GM04503 (cell line): ENCODE results near the gene NKAIN4.

ENCODE experiments used
- DNase-seq: peaks from one replicate; pipeline ENCODE4 v3.0.0-alpha.2; 2012; ENCODE audit warnings: low read depth

Gene NKAIN4

DNA sequence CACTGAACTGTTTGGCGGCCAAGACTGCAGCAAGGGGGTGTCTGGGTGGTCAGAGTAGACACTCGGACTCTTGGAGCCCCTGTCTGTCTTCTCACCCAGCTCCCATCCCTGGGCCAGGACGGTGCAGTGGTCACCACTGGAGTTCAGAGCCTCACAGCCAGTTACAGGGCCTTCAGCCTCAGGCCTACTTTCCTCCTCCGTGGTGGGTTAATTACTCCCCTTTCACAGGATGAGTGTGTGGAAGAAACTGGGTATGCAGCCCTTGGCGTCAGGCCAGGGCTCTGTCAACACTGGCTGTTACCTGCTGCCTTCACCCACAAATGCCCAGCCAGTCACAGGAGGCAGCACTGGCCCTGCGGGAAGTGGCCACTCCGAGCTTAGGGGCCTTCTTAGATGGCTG is 36.6 kb downstream of the NKAIN4 start:
- no peak for DNase-seq

DNA sequence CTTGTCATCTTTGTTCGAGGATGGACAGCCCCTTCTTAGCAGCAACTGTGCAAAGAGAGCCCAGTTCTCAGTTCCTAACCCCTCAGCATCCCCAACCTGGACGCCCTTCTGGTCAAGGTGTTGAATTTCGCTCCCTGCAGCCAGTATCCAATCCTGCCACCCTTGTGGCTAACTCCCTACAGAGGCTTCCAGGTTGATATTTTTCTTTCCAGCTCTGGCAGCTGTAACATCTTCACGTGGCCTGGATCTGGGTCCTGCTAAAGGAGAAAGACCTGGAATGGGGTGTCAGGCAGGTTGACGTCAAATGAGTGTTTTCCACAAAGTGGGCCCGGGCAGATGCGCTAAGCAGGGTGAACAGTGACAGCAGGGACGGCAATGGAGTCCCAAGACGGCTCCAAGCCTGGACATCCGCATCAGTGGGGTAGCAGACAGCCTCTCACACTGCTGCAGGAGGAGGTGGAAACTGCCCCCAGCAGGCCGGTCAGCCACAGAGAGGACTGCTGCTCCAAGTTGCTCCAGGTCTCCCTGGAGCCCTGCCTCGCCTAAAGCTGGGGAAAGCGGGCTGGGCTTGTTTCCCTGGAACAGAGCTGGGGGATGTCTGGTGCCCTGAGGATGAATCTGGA is 37.3 kb downstream of the NKAIN4 start:
- no peak for DNase-seq

DNA sequence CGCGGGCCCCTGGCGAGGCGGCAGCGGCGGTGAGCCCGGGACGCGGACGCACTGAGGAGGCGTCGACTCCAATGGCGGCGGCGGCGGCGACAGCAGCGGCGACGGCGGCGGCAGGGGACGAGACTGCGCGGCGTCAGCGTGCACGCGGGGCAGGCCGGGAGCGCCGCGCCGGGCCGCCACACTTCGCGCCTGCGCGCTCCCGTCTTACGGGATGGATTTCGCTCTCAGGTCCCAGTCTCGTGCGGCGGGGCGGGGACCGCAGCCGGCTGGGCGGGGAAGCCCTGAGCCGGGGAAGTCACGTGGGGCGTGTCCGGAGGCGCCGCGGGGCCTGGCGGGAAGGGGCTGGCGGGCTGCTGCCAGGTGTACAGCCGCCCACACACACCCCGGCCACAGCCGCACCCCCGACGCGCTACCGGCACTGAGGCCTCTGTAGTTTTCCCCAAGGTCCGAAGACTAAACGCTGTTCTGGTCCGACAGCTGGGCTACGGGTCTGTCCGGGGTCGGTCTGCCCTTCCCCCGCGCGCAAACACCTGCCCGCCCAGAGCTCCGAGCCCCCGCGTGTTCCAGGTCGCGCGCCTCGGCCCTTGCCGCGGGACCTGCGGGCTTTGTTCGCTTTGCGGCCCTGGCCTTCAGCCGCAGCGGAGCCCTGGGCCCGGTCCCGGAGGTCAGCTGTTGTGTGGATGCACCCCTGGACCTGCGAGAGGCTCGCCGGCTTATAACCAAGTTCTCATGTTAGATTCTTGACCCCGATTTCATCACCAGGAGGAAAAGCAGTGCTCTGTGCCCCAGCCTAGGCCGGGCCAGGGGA is 38.0 kb downstream of the NKAIN4 start, which contains the start of gene YTHDF1:
Gene YTHDF1 (minus strand): TSS at position 91 of the 808 bp plus-strand sequence. CDS start 239 bp downstream, outside the sequence.
- peak; percentile 53 for DNase-seq

DNA sequence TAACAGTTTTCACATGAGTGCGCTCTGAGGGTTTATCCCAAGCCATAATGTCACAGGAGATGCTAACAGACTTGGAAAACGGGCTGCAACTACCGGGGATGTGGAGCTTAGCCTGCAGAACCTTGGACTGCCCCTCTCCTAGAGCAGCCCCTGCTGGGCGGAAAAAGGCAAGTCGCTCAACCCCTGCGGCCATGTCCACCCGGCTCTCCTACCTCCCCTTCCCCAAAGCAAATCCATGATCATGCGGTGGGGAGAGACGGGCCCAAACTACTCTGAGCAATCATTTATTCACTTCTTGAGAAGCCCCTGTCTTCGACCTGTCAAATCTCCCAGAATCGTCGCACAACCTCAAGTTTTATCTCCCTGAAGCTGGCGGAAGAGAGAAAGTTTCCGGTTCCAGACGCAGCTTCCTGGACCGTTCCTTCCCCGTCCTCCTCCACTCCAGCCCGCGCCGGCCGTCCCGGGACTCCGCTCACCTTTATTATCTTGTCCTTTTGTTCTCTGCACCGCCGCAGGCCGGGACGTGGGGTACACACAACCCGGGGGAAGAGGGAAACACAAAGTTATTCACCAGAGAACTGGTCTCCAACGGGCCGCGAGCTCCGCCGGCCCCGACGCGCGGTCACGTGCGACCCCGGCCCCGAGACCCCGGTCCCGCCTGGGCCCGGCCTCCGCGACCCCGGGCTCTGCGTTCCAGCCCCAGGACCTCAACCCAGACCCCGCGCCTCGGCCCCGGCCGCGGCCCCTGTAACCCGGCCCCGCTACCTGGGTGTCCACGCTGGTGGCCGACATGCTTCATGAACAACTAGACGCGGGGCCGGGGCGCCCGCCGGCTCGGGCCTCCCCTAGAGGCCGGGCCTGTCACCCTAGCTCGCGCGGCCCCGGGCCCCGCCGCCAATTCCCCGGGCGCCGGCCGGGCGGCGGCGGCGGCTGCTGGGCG is 38.9 kb downstream of the NKAIN4 start:
- no peak for DNase-seq

DNA sequence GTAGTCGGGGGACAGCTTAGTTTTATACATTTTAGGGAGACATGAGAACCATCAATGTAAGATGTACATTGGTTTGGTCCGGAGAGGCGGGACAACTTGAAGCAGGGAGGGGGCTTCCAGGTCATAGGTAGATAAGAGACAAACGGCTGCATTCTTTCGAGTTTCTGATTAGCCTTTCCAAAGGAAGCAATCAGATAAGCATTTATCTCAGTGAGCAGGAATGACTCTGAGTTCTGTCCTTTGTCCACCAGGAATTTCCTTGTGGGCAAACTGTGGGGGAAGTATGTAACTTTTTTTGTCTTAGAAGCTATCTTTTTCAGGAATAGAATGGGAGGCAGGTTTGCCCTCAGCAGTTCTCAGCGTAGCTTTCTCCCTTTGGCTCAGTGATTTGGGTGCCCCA is 39.7 kb downstream of the NKAIN4 start:
- DNase-seq: no peak

DNA sequence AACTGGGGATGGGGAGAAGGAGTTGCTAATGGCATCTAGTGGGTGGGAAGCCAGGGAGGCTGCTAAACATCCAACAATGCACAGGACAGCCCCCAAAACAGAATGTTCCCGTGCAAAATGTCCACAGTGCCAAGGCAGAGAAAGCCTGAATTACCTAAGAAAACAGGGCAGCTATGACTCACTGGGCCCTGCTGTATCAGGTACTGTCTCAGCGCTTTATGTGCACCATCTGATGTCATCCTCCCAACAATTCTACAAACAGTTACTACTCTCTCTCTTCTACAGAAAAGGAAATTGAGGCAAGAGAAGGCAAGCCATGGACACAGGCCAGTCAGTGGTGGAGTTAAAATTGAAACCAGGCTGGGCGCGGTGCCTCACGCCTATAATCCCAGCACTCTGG is 41.5 kb downstream of the NKAIN4 start:
- no peak for DNase-seq

DNA sequence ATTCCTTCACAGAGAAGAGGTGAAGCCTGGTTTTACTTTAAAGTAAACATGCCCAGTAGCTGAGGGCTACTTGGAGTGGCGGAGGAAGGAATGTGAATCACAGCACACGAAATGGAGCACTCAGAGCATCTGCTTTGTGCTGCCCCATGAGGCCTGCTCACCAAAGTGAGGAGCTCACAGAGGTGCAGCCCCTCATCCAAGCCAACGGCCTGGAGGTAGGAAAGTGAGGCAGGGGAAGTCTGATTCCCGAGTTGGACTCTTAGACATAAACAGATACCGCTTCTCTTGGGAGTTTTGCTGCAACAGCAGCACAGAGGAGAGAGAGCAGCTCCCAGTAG is 41.9 kb downstream of the NKAIN4 start:
- no peak for DNase-seq

DNA sequence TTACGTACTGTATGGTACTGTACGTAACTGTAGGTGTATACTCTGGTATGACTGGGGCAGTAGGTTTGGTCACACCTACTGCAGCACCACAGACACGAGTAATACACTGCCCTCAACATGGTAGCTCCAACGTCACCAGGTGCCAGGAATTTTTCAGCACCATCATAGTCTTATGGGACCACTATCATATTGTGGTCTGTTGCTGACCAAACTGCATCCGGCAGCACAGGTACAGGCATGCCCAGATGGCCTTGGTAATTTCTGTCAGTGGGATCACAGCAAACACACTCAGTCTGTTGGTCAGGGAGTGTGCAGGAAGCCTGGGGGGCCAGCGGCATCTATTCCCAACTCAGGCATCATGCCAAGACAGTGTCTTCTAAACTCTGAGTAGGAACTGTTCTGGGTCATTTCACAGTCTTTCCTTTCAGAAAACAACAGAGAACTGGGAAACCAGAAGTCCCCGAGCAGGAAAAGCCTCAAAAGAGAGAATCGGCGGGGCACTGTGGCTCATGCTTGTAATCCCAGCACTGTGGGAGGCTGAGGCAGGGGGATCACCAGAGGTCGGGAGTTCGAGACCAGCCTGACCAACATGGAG is 44.2 kb downstream of the NKAIN4 start:
- DNase-seq: no peak

DNA sequence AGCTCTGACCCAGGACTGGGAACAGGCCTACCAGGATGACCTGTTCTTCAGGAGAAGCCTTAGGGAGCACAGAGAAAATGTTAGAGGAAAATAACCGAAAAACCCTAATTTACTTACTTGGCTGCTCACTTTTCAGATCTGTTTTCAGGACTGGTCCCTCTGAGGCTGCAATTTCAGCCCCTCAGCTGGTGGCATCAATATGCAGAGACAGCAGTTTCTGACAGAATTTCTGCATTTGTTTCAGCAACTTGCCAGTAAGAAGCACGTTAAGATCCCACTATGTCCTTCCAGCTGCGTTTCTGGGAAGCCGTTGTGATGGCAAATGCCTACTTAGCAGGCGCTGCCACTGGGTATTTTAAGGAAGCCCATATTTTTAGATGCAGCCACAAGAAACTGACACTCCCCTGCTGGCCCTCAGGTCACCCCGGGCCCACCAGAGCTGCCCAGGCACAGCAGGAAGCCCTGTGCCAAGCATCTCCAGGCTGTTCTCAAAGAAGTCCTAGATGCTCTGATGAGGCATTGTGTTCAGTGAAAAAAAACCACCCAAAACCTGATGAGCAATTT is 45.8 kb downstream of the NKAIN4 start:
- DNase-seq: no peak

DNA sequence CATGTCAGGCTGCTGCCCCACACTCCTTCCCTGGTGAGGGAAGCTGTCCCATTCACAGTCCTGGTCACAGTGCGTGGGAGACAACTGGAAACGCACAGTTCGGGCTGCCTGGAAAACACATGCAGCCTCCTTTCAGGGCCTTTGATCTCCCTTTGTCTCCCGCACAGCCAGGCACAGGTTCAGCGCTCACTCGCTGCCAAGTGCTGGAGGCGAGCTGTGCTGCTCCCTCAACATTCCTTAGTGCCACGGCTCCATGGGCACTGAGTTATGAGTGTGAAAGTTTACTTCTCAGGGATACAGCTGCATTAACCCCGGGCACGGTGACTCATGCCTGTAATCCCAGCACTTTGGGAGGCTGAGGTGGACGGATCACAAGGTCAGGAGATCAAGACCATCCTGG is 47.4 kb downstream of the NKAIN4 start:
- DNase-seq: peak; percentile 17

DNA sequence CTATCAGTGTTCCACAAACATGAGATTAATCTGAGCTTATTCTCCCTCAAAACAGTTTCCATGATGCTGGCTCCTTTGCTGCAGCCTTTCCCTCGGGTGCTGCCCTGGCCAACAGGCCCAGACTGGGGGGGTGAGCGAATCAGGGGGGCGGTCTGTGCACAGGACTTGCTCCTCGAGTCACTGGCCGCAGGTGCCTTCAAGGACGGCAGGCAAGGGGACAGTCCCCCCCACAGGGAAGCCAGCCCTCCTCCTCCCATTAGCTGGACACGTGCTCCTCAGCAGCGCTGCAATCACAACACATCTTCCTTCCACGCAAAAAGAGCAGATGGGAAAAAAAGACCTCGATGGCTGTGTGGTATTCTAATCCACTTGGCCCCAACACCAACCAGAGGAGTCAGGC is 48.4 kb downstream of the NKAIN4 start:
- no peak for DNase-seq

DNA sequence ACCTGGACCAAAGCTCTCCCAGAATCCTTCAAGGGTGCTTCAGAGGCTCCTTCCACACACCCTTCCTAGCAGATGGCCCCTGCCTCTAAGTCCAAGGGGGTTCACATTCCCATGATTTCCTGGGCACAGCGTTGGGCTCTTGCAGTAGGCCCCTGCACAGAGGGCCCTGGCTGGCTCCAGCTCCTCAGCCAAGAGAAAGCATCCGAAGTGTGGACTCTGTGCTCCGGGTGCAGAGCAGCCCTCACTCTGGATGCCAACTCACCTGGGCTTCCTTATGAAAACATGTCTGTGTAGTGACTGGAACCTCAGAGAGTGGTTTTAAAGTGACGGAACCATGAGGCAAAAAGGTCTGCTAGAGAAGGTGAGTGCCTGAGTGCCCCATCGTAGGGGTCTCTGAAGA is 49.9 kb downstream of the NKAIN4 start:
- DNase-seq: no peak

DNA sequence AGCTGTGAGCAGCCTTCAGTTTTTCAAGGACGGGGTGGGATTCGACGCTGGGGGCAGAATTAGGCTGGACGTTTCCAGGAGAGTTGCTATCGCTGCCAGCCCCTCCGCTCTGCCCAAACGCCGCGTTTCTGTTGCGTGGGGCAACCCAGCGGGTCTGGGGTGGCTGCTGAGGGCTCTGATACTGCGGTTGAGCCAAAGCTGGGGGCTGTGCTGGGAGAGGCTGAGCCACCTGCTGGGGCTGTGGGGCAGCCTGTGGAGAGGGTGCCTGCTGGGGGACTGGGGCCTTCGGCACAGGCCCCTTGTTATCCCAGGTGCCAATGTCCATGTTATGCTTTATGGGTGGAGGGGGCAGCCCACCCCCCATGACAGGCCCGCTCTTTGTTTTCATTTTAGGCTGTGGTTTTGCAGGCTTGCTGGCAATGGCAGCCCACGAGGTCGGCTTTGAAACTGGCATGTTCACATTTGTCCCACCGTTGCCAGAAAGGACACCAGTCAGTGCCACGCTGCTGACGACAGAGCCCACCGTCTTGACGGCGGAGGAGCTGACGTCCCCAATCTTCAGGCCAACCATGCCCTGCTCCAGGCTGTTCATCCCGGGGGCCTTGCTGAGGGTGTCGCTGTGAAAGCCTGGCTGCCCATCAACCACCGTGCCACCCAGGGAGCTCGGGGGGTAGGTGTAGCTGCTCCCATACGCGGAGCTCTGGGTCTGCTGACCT is 51.3 kb downstream of the NKAIN4 start:
- no peak for DNase-seq

DNA sequence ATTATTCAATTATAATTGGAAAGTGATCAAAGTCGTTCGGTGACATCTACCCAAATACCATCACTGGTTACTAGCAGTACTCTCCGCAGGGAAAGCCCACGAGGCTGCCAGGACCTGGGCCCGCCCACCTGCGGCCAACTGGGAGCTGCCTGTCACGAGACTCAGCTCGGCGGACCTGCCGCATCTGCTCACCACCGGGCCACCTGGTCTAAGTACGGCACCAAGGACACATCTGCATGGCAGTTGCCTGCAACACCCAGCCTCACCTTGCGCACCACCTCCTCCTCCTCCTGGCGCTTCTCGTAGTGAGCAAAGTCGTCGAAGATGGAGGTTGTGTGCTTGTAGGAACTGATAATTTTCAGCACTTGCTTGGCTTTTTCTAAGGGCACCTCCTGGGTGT is 52.2 kb downstream of the NKAIN4 start:
- DNase-seq: no peak

DNA sequence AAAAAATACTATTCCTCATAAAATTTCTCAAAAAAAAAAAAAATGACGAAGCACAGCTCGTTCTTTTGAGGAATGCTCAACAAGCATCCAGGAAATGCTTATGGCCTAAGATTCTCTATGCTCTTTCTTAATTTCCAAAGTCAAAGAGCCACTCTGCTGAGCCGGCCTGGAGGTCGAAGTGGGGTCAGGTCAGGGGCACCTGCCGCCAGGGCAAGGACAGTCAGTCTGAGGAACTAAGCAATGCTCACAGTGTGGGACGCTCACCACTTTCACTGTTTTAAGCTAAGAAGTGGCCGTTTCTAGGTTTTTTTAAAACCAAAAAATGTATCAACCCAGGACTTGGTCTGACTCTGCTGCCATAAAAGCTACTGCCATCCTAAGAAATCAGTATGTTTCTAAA is 55.7 kb downstream of the NKAIN4 start:
- no peak for DNase-seq

DNA sequence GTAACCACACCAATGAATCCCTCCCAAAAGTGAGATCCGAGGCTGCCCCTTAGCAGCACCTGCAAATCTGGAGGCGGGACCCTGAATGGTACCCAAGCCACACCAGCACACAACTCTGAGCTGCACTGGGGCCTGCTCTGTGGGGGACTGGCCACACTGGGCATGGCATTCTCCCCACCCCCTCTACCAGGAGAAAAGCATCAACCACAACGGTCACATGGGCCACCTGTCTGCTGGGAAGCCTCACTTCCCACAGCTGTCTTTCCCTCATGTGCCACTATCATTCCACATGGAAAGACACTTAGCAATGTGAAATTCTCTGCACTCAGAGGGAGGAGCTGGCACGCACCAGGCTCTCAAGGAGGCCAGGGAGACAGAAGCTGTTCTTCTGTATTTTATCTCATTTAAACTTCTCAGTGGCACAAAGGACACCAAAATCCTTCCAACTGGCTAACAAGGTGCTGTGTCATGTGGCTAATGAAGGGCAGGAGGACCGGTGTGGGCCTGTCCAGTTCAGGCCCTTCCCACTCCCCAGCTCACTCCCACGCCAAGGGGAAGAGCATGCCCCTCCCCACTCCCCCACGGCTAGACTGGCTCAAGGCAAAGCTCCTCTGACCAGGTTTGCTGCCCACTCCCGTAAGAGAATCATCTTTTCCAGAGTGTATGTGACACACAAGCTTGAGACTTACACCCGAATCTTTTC is 57.3 kb downstream of the NKAIN4 start:
- no peak for DNase-seq

DNA sequence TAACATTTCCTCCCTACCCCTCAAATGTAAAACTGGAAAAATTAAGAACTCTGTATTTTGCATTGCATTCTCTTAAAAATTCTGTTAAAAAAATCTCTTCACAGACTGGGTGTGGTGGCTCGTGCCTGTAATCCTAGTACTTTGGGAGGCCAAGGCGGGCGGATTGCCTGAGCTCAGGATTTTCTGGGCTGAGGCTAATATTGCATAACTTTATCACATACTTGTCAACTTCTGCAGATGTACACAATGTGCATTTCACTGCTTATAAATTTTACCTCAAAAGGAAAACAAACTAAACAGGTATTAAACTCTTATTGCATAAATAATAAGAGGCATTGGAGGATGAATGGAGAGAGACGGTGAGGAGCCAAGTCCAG is 59.5 kb downstream of the NKAIN4 start:
- DNase-seq: no peak

DNA sequence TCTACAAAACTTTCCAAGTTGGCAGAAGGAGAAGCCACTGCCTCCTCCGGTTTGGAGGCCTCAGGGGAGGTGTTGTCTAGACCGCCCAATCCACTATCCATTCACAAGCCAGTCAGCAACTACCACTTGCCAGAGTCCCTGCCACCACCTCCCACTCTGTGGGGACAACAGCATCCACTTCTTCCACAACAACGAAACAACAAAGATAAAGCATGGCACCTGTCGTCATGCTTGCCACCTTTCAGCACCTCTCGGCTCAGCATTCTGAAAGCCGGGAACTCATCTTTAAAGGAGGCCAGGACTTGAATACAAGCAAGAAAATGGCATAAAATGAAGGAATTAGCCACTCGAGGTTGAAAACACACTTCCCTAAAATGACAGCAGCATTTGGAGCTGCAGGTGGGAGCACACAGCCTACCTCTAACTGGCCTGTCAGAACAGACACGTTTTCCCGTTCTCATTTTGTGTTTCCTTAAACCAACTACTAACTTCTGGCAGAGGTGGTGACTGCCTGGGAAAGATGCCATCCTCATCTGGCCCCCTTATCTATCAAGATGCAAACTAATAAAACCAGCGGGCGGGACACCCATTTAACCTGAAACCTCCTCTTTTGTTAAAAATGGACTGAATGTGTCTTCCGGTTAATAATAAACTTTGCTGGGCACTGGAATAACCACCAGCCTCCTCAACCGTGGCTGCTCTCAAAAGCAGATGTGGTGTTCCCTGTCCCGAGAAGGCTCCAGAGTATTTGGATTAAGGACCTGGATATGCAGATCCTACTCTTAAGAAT is 60.1 kb downstream of the NKAIN4 start:
- no peak for DNase-seq

DNA sequence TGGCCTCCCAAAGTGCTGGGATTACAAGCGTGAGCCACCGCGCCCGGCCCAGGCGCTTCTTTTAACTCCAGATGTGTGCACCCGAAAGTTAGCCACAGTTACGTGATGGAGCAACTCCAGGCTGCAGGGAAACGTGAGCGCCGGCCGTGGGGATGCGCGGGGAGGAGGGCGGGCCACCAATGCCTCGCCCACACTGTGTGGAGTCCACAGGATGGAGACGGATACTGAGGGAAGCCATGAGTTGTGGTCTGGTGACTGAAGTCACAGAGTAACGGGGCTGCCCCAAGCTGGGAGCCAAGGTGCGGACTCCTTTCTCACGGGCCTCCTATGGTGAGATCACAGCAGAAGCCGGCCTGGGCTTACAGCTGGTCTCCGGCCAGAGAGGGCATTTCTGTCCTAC is 61.5 kb downstream of the NKAIN4 start:
- DNase-seq: no peak

DNA sequence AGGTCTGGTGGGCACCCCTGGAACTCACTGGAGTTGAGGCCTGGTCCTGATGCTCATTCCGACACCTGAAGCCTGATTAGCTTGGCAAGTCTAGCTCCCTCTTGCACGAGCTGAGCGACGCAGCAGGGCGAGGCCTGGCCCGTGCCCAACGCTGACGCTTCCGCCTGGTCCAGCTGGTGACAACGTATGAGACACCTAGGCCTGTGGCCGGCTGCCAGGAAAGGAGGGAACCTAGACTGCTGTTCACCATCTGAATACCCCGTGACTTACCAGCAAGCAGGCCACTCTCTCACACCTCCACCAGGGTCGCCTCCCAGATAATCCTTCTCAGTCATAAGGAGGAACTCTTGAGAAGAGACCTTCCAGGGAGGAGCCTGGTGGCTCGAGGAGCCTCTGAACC is 62.9 kb downstream of the NKAIN4 start:
- no peak for DNase-seq
